H9 (cell line): Measurements from ENCODE around the gene SGTA. TPM values are rescaled to one million over a fixed set of nuclear protein-coding genes. Genes with fewer than 3 reads are reported as not detected.

Source experiments
- DNase-seq: peaks from one replicate; pipeline ENCODE4 v3.0.0-alpha.2; 2017
- H2AFZ ChIP-seq: one replicate; pipeline ENCODE4 v1.6.1; 2013; ENCODE audit warnings: mild to moderate bottlenecking, low read length, control low read depth, moderate library complexity
- H2AK5ac ChIP-seq: 2 replicates; pipeline ENCODE4 v1.6.1; 2013; ENCODE audit warnings: low read length, control low read depth, mixed read lengths; ENCODE audit not compliant: insufficient read length
- H2BK120ac ChIP-seq: one replicate; pipeline ENCODE4 v1.6.1; 2013; ENCODE audit warnings: low read depth, mild to moderate bottlenecking, low read length, control low read depth, inconsistent platforms; ENCODE audit not compliant: poor library complexity, severe bottlenecking
- H2BK12ac ChIP-seq: 2 replicates; pipeline ENCODE4 v1.6.1; 2013; ENCODE audit warnings: low read length, control low read depth, mixed read lengths, low read depth; ENCODE audit not compliant: insufficient read length
- H2BK15ac ChIP-seq: 2 replicates; pipeline ENCODE4 v1.6.1; 2013; ENCODE audit warnings: low read depth, low read length, control low read depth
- H2BK20ac ChIP-seq: one replicate; pipeline ENCODE4 v1.6.1; 2013; ENCODE audit warnings: low read depth, mild to moderate bottlenecking, low read length, control low read depth, inconsistent platforms; ENCODE audit not compliant: poor library complexity, severe bottlenecking
- H2BK5ac ChIP-seq: 2 replicates; pipeline ENCODE4 v1.6.1; 2013; ENCODE audit warnings: low read length, control low read depth, mixed read lengths; ENCODE audit not compliant: insufficient read length
- H3K14ac ChIP-seq: 2 replicates; pipeline ENCODE4 v1.6.1; 2013; ENCODE audit warnings: low read length, control low read depth; ENCODE audit not compliant: insufficient read depth
- H3K18ac ChIP-seq: 2 replicates; pipeline ENCODE4 v1.6.1; 2013; ENCODE audit warnings: low read depth, mild to moderate bottlenecking, mixed read lengths, low read length, control low read depth; ENCODE audit not compliant: insufficient read length
- H3K23ac ChIP-seq: 2 replicates; pipeline ENCODE4 v1.6.1; 2013; ENCODE audit warnings: low read length, control low read depth, mixed read lengths, low read depth; ENCODE audit not compliant: insufficient read length
- H3K23me2 ChIP-seq: 2 replicates; pipeline ENCODE4 v1.6.1; 2013; ENCODE audit warnings: low read depth, mild to moderate bottlenecking, mixed read lengths, low read length, control low read depth; ENCODE audit not compliant: insufficient read length, poor library complexity, severe bottlenecking
- H3K27ac ChIP-seq: 2 replicates; pipeline ENCODE4 v1.5.1; 2013; ENCODE audit warnings: low read length, control low read depth, mixed read lengths, low read depth; ENCODE audit not compliant: insufficient read length
- H3K27me3 ChIP-seq: 2 replicates; pipeline ENCODE4 v1.6.1; 2013; ENCODE audit warnings: low read length, control low read depth, inconsistent platforms; ENCODE audit not compliant: insufficient read depth
- H3K4ac ChIP-seq: 2 replicates; pipeline ENCODE4 v1.6.1; 2013; ENCODE audit warnings: low read depth, mild to moderate bottlenecking, control low read depth, inconsistent platforms, low read length, moderate library complexity
- H3K4me1 ChIP-seq: 2 replicates; pipeline ENCODE4 v1.6.1; 2013; ENCODE audit warnings: low read length, control low read depth, inconsistent platforms; ENCODE audit not compliant: insufficient read depth
- H3K4me2 ChIP-seq: 2 replicates; pipeline ENCODE4 v1.6.1; 2013; ENCODE audit warnings: low read length, control low read depth, mixed read lengths; ENCODE audit not compliant: insufficient read length, insufficient read depth
- H3K56ac ChIP-seq: 2 replicates; pipeline ENCODE4 v1.6.1; 2013; ENCODE audit warnings: low read depth, mild to moderate bottlenecking, mixed read lengths, low read length, control low read depth; ENCODE audit not compliant: insufficient read length
- H3K79me1 ChIP-seq: 2 replicates; pipeline ENCODE4 v1.6.1; 2013; ENCODE audit warnings: low read depth, mild to moderate bottlenecking, moderate library complexity, low read length, control low read depth, inconsistent platforms; ENCODE audit not compliant: insufficient read depth, poor library complexity, severe bottlenecking
- H3K79me2 ChIP-seq: 2 replicates; pipeline ENCODE4 v1.6.1; 2013; ENCODE audit warnings: low read length, control low read depth, inconsistent platforms; ENCODE audit not compliant: insufficient read depth
- H3K9ac ChIP-seq: 2 replicates; pipeline ENCODE4 v1.6.1; 2013; ENCODE audit warnings: low read length, control low read depth, mixed read lengths; ENCODE audit not compliant: insufficient read length; ENCODE audit errors: extremely low read depth
- H3K9me3 ChIP-seq: one replicate; pipeline ENCODE4 v1.6.1; 2013; ENCODE audit warnings: low read depth, low read length, inconsistent platforms; ENCODE audit not compliant: control insufficient read depth
- H3T11ph ChIP-seq: one replicate; pipeline ENCODE4 v1.6.1; 2013; ENCODE audit warnings: mild to moderate bottlenecking, low read length, control low read depth, inconsistent platforms
- H4K20me1 ChIP-seq: one replicate; pipeline ENCODE4 v1.6.1; 2013; ENCODE audit not compliant: control insufficient read depth, insufficient read length, insufficient read depth
- H4K5ac ChIP-seq: 2 replicates; pipeline ENCODE4 v1.6.1; 2013; ENCODE audit warnings: low read depth, mild to moderate bottlenecking, mixed read lengths, low read length, control low read depth; ENCODE audit not compliant: insufficient read length
- H4K8ac ChIP-seq: replicated peaks from 2 replicates; pipeline ENCODE4 v1.6.1; 2013; ENCODE audit warnings: low read length, control low read depth, mixed read lengths, low read depth; ENCODE audit not compliant: insufficient read length
- H4K91ac ChIP-seq: 2 replicates; pipeline ENCODE4 v1.6.1; 2013; ENCODE audit warnings: low read depth, mild to moderate bottlenecking, moderate library complexity, mixed read lengths, low read length, control low read depth; ENCODE audit not compliant: insufficient read length
- H3K27ac Mint-ChIP-seq, 3 experiments: 2 replicates in 2 of 3; 3 replicates in 1 of 3; pipeline ENCODE4 v1.8.0; 2020 to 2021; ENCODE audit warnings: mixed read lengths in 3 of 3, mild to moderate bottlenecking in 1 of 3, moderate library complexity in 1 of 3
- H3K27me3 Mint-ChIP-seq: 2 replicates; pipeline ENCODE4 v1.8.0; 2021; ENCODE audit warnings: low read depth, mild to moderate bottlenecking, moderate library complexity, mixed read lengths
- H3K36me3 Mint-ChIP-seq, 3 experiments: 2 replicates in 2 of 3; 3 replicates in 1 of 3; pipeline ENCODE4 v1.8.0; 2020 to 2021; ENCODE audit warnings: low read depth in 3 of 3, mixed read lengths in 3 of 3; ENCODE audit not compliant: insufficient read depth in 1 of 3
- H3K4me1 Mint-ChIP-seq, 2 experiments: 2 replicates each; pipeline ENCODE4 v1.8.0; 2020; ENCODE audit warnings: mixed read lengths in 2 of 2
- H3K4me3 Mint-ChIP-seq, 2 experiments: 2 replicates in 1 of 2; 3 replicates in 1 of 2; pipeline ENCODE4 v1.8.0; 2020 to 2021; ENCODE audit warnings: mild to moderate bottlenecking in 2 of 2, mixed read lengths in 2 of 2, moderate library complexity in 1 of 2
- H3K9me3 Mint-ChIP-seq, 2 experiments: 2 replicates in 1 of 2; 3 replicates in 1 of 2; pipeline ENCODE4 v1.8.0; 2020; ENCODE audit warnings: mild to moderate bottlenecking in 2 of 2, mixed read lengths in 2 of 2, moderate library complexity in 1 of 2
- CTCF ChIP-seq: fragments of 200-600 bp; sonication (generic); conservative IDR thresholded peaks from 3 replicates; pipeline ENCODE4 v1.8.0; 2021; ENCODE audit warnings: antibody characterized with exemption, mild to moderate bottlenecking
- WGBS: extraction: QIAGEN DNeasy Blood & Tissue Kit; methylation state at CpG from one replicate; pipeline ENCODE4 v1.1.7; 2013; ENCODE audit warnings: missing lambda C conversion rate, low lambda C conversion rate, mixed read lengths; ENCODE audit not compliant: insufficient read length; ENCODE audit errors: extremely low coverage; 5-methylcytosine and 5-hydroxymethylcytosine counted together
- total RNA-seq: library from RNA; stranded (reverse); gene quantifications from 2 replicates; pipeline ENCODE4 v1.2.1, GENCODE V29; 2021

The SGTA gene
- total RNA-seq, 1 experiment from 2014 or later, result 102 TPM

DNA sequence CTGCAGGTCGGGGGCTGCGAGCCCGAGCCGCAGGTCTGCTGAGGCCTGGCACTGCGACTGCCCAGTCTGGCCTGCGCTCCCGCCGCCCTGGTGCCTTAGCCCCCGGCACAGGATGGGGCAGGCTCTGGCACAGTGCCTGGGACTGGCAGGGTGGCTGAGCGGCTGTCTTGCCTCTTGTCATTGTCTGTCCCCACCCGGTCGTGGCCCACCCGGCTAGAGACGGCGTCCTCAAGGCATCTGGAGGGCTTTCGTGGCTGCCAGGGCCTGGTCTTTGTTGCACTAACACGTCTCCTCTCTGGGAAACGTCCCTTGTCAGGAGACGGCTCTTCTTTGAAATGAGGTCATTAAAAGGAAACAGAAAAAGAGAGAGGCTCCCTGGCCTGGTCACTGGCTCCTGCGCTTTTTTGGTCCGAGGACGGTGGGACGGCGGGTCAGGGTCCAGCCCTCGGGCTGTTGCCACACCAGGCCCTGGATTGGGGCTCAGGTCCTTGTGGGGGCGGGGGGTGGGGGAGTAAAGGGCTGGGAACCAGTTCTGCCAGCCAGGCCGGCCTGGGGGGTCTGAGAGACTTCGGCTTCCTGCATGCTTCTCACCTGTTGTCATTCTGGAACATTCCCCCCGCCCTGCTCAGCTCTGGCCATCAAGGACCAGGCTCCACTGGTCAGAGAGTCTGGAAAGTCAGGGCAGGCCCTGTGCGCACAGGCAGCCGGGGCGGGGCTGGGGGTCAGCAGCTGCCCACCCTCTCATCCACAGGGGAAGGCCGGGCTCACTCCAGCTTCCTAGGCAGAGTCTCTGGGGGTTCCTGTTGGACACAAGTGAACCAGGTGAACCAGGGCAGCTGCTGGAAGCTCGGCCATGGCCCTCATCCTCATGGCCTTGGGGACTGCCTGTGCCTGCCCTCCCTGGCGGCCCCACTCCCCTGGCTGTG, 30.4 kb upstream of the SGTA start:
- Histone ChIP-seq H3K23ac (no peak overlapping the region), H3K4me2 (no peak overlapping the region), H2BK15ac (no peak overlapping the region), H2BK12ac (no peak overlapping the region), H3K4ac (no peak overlapping the region), H3K27me3 (no peaks in the 10 kb centered on the region), H4K91ac (no peak overlapping the region), H4K20me1 (no peaks in the 10 kb centered on the region), H4K8ac (no peak overlapping the region), H3K18ac (no peak overlapping the region), H3K56ac (no peak overlapping the region), H2BK120ac (no peak overlapping the region), H2AFZ (no peak overlapping the region), H3K14ac (no peak overlapping the region), H2BK20ac (no peak overlapping the region), H3K23me2 (no peaks in the 10 kb centered on the region), H2AK5ac (no peak overlapping the region), H3K79me2 (no peaks in the 10 kb centered on the region), H3K4me1 (no peaks in the 10 kb centered on the region), H3K9me3 (no peaks in the 10 kb centered on the region), H3K9ac (no peak overlapping the region), H4K5ac (no peak overlapping the region), H3T11ph (no peak overlapping the region), H3K79me1 (no peaks in the 10 kb centered on the region), H3K27ac (no peak overlapping the region), H2BK5ac (no peak overlapping the region)
- H3K4me1 Mint-ChIP-seq, result no peaks in the 10 kb centered on the region
- TF ChIP-seq CTCF, result no peak
- H3K4me3 Mint-ChIP-seq, result no peak overlapping the region
- H3K36me3 Mint-ChIP-seq, result peaks cover 16 to 42% (median 26%) of the 10 kb centered on the region in 3 experiments
- H3K9me3 Mint-ChIP-seq, result peaks cover 0 to 2% of the 10 kb centered on the region in 2 experiments; a peak in 3 of 5 replicates
- no CpG with 5 or more reads among the region's 35 CpGs for WGBS
- H3K27me3 Mint-ChIP-seq, result peaks cover 1% of the 10 kb centered on the region
- H3K27ac Mint-ChIP-seq, result peak overlapping the region in 1 of 3 experiments; percentile 31; a peak in 1 of 7 replicates
- DNase-seq, result no peak
